GM08714 (cell line): Measurements from ENCODE around the gene ELSPBP1.
"Not testable (repeated sequence)": the region's sequence is repeated elsewhere in the genome, so short reads cannot be mapped to it uniquely, and the experiment has no call there.

Experiments used
- H3K4me3 ChIP-seq: fragments of 200-500 bp; sonication (Bioruptor generic); 2 replicates; pipeline ENCODE4 v1.5.1; 2014; ENCODE audit warnings: mild to moderate bottlenecking, low read length, inconsistent platforms
- ZNF274 ChIP-seq: IDR thresholded peaks from 2 replicates; pipeline ENCODE4 v1.6.1; 2012; ENCODE audit warnings: mild to moderate bottlenecking, low read depth, low read length

Gene ELSPBP1

DNA sequence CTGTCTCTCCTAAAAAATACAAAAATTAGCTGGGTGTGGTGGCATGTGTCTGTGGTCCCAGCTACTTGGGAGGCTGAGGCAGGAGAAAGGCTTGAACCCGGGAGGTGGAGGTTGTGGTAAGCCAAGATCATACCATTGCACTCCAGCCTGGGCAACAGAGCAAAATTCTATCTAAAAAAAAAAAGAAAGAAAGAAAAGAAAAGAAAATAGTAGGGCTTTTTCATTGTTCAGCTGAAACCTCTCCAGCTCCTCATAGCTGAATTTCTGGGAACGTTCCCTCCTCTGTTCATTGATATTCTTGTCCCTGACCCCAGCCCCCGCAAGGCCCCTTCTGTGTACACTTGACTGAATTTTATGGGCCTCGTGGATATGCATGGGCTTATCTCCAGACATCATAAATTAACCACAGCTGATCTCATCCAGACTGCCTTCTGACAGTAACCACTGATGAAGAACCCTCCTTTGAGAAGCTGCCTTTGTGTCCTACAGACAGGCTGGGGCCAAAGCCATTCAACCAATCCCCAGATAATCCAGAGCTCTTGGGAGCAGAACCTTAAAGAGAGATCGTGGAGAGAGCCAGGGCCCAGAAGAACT, at the start of gene ELSPBP1:
Gene ELSPBP1, plus strand, starts transcription at position 424 of the 594 bp plus-strand sequence. CDS start 14,036 bp downstream, outside the sequence.
- no peak for TF ChIP-seq ZNF274
- no peak within 1 kb of the TSS for H3K4me3 ChIP-seq

DNA sequence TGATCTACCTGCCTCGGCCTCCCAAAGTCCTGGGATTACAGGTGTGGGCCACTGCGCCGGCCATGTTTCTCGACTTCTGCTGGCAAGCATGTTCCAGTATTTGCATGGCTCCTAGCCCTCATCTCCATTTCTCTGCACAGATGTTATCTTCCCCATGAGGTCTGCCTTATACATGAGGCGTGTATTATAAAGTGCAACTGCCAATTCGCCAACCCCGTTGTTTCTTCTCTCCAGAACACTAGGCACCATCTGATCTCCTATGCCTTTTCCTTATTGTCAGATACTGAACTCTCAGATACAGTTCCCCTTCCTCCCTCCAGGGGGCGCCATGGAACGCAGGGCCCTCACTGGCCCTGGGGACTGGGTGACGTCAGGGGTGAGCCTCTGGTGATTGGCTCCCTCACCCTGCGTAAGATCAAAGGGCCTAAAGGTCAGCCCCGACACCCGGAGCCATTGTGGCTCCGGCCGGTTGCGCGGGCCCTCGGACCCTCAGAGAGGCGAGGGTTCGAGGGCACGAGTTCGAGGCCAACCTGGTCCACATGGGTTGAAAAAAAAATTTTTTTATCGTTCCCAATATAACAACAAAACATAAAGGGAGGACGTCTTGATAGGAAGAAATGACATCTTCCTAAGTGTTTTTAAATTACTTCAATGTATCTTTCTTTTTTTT, 44.4 kb upstream of the ELSPBP1 start:
- not testable (repeated sequence) for H3K4me3 ChIP-seq

DNA sequence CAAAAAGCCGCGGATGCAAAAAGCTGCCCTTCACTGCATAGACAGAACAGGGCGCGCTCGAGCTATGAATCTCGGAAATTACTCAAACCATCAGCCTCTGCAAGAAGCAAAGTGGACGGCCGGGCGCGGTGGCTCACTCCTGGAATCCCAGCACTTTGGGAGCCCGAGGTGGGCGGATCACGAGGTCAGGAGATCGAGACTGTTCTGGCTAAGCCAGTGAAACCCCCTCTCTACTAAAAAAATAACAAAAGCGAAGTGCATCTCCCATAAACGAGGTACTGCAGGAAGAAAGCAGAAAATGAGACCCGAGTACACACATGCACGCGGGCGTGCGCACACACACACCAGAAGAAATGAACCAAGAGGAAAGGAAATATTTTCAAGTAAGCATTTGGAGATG, 42.3 kb upstream of the ELSPBP1 start:
- H3K4me3 ChIP-seq, result not testable (repeated sequence)

DNA sequence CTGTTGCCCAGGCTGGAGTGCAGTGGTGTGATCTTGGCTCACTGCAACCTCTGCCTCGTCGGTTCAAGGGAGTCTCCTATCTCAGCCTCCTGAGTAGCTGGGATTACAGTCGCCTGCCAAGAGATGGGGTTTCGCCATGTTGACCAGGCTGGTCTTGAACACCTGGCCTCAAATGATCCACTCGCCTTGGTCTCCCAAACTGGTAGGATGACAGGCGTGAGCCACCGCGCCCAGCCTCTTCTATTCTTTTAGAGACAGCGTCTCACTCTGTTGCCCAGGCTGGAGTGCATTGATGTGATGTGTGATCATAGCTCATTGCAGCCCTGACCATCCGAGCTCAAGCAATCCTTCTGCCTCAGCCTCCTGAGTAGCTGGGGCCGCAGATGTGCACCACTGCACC, 38.5 kb upstream of the ELSPBP1 start:
- H3K4me3 ChIP-seq, result not testable (repeated sequence)

DNA sequence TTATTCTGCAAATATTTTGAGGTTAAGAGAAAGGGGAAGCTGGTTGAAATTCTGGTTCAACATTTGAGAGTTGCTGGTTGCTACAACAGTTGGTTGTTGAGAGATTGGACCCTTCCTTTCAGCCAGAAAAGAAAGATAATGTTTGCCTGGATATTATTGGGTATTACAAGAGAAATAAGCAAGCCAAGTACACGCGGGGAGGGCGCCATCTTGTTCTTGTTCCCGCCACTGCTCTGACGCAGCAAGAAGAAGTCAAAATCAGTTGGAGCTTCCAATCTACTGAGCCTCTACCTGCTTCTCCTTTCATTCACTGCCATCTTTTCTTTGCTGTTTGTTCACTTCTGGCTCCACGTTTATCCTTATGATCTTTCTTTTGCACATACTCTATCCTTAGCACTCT, 20.9 kb upstream of the ELSPBP1 start:
- no peak for TF ChIP-seq ZNF274
- no peak overlapping the region for H3K4me3 ChIP-seq

DNA sequence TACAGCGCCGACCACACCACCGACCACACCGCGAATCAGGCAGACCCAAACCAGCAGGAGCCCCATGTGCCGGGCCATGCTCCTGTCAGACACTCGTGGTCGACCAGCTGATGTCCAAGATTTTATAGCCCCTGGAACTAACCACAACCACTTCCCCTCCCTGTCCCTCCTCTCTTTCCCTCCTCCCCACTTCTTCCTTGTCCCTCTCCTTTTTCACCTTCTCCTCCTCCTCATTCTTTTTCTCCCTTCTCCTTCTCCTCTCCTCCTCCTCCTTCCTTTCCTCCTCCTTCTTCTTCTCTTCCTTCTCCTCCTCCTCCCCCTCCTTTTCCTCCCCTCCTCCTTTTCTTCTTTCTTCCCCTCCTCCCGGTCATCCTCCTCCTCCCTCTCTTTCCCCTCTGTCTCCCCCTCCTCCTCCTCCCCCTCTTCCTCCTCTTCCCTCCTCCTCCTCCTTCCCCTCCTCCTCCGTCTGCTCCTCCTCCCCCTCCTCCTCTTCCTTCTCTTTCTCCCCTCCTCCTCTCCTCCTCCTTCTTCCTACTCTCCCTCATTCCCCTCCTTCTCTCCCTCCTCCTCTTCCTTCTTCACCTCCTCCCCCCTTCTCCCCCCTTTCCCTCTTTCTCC, 3.1 kb upstream of the ELSPBP1 start:
- H3K4me3 ChIP-seq, result no peak overlapping the region
- TF ChIP-seq ZNF274, result no peak

DNA sequence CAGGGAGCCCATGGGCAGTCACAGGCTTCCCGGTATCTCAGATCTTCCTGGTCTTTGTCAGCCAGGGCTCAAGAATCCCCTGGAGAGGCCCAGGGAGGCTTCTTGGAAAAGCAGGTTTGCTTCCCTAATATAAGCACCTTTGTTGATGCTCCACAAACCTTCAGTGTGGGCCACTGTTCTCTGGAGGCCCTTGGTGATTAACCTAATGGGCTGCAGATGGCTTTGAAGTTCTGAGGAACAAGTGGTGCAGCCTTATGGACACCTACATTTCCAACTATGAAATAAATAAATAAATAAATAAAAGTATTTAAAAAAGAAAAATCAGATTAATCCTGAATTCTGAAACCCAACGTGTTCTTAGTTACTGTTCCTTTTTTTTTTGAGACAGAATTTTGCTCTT, 2.4 kb upstream of the ELSPBP1 start, which contains the start of gene BSPH1:
Gene BSPH1, minus strand, starts transcription at position 101 of the 400 bp plus-strand sequence. Its CDS starts 89 bp downstream, at position 12.
- TF ChIP-seq ZNF274, result no peak
- H3K4me3 ChIP-seq, result no peak within 1 kb of the TSS

DNA sequence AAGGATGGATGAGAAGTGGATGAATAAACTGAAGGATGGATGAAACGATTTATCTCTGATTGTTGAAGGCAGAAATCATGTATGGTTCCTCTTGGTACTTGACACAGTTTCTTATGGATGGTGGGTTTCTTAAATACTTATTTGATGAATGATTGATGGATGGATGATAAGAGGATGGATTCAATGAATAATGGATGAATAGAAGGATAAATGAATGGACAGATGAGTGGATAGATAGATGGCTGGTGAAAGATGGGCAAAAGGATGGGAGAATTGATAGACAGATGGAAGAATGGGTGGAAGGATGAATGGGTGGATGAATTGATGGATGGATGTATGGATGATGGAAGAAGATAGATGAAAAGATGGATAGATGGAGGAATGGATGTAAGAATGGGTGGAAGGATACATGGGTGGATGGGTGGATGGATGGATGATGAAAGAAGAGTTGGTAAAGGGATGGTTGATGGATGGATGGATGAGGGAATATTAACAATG, 1.8 kb downstream of the ELSPBP1 start:
- no peak for TF ChIP-seq ZNF274

DNA sequence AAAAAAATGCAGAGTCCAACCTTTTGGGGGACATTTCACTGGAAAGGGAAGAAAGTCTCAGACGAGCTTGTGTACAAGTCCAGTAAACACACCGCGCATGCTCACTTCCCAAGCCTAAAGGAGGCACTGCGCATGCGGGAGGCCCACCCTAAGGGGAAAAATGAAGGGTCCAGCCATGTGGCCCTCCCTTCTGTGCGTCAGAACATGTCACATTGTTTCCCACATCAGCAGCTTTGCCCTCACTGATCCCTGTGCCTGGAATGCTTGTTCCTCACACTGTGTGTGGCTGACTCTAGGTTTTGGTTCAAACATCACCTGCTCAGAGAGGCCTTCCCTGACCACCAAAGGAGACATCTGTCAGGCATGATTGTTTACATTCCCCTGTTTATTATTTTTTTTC, 4.4 kb downstream of the ELSPBP1 start:
- H3K4me3 ChIP-seq, result no peak overlapping the region
- no peak for TF ChIP-seq ZNF274

More for the DNA sequence above, 1.8 kb downstream of the ELSPBP1 start:
- no peak overlapping the region for H3K4me3 ChIP-seq

DNA sequence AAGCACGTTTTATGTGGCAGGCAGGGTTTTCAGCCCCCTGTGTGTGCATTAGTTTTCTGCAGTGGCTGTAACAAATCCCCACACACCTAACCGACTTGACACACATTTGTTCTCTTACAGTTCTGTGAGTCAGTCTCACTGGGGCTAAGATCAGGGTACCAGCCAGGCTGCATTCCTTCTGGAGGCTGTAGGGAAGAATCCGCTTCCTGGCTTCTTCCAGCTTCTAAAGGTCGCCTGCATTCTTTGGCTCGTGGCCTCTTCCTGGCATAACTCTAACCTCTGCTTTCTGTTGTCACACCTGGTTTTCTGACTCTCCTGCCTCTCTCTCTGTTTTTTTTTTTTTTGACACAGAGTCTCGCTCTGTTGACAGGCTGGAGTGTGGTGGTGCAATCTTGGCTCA, 6.4 kb downstream of the ELSPBP1 start:
- no peak overlapping the region for H3K4me3 ChIP-seq
- TF ChIP-seq ZNF274, result no peak

DNA sequence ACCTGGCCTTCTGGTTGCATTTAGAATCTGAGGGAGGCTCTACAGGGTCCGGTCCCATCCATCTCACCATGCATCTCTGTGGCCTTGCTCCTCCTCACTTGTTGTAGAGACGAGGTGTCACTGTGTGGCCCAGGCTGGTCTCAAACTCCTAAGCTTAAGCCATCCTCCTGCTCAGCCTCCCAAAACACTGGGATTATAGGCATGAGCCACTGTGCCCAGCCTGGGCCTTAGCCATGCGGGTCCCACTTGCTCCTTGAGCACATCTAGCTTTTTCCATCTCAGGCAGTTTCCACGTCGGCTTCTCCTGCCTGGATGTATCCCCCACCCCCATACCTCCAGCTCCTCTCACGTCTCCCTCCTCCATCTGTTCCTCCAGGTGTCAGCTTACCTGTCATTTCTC, 9.8 kb downstream of the ELSPBP1 start:
- H3K4me3 ChIP-seq, result no peak overlapping the region
- no peak for TF ChIP-seq ZNF274

DNA sequence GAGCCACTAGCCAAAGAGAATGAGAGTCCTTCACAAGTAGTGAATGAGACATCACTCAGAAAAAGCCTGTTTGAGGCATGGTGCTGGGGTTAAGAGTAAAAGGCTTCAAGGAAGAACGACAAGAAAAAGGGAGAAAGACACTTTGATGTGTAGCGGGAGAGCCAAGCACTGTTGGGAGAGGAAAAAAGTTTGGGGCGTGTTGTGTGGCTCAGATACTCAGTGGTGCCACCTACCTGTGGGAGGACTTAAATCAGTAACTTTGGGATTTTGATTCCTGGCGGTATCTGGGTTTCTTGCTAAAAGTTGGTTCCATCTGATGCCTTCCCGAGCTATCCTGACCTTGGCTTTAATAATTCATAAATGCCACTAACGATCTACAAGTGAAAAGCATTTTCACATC, 12.3 kb downstream of the ELSPBP1 start:
- no peak overlapping the region for H3K4me3 ChIP-seq
- no peak for TF ChIP-seq ZNF274

DNA sequence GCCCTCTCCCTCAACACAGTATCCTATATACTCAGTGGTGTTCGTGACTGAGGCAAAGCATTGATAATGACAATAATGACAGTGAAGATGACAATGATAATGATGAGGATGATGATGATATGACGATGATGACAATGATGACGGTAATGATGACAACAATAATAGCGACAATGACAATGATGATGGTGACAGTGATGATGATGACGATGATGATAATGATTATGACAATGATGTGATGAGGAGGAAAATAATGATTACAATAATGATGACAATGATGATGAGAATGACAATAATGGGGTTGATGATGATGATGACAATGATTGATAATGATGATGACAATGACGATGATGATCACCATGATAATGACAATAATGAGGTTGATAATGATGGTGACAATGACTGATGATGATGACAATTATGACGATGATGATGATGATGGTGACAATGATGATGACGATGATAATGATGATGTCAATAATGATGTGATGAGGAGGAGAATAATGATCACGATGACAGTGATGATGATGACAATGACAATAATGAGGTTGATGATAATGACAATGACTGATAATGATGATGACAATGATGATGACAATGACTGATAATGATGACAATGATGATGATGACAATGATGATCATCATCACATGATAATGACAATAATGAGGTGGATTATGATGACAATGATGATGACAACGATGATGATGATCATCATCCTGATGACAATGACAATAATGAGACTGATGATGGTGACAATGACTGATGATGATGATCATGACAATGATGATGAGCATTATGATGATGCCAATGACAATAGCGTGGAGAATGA, 16.7 kb downstream of the ELSPBP1 start:
- H3K4me3 ChIP-seq, result no peak overlapping the region
- no peak for TF ChIP-seq ZNF274

DNA sequence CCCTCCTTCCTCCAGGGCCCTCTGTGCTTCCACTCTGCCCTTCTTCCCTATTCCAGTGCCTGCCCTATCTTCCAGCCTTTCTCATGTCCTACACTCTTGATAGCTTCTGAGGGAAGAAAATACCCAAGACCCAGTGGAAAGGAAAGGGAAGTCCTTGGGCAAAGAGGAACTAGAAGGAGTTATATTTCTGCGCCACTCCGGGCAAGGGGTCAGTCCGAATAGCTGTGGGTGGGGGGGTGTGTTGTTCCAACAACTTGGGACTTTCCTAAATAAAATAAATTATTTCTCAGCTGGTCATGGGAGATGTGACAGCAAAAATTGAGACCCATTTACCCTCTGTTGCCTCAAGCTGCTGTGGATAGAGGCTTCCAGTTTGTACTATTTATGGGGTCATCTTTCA, 26.3 kb downstream of the ELSPBP1 start:
- TF ChIP-seq ZNF274, result no peak
- no peak overlapping the region for H3K4me3 ChIP-seq
